ENCODE data around the gene TSGA10. TPM values are rescaled to one million over a fixed set of nuclear protein-coding genes. Genes with fewer than 3 reads are reported as not detected.

TSGA10 gene
- total RNA-seq, 1 donor from 2014 or later: 3.7 TPM

GRCh38 chr2:99181624-99182000, 26.9 kb upstream of the TSGA10 start:
- Histone ChIP-seq H3K4me1 (peaks cover 45% of the 10 kb centered on the region), H3K4me3 (peak overlapping the region; percentile 59 to 70), H3K9me3 (no peaks in the 10 kb centered on the region), H3K27me3 (no peaks in the 10 kb centered on the region), H3K36me3 (no peaks in the 10 kb centered on the region), H3K27ac (peak overlapping the region; percentile 44)
- TF ChIP-seq, protein P1, sequence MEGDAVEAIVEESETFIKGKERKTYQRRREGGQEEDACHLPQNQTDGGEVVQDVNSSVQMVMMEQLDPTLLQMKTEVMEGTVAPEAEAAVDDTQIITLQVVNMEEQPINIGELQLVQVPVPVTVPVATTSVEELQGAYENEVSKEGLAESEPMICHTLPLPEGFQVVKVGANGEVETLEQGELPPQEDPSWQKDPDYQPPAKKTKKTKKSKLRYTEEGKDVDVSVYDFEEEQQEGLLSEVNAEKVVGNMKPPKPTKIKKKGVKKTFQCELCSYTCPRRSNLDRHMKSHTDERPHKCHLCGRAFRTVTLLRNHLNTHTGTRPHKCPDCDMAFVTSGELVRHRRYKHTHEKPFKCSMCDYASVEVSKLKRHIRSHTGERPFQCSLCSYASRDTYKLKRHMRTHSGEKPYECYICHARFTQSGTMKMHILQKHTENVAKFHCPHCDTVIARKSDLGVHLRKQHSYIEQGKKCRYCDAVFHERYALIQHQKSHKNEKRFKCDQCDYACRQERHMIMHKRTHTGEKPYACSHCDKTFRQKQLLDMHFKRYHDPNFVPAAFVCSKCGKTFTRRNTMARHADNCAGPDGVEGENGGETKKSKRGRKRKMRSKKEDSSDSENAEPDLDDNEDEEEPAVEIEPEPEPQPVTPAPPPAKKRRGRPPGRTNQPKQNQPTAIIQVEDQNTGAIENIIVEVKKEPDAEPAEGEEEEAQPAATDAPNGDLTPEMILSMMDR (IDR thresholded peaks at IDR 0.05): no peak
- no peak for TF ChIP-seq POLR2AphosphoS5 (IDR thresholded peaks at IDR 0.05; ENCODE audit: insufficient read depth in 1 of 2, low read depth in 1 of 2)
- no peak for TF ChIP-seq POLR2A (IDR thresholded peaks at IDR 0.05)
- intact Hi-C loops (cut with DNase I): loop anchor here (10.0 kb wide), 1 partner anchor 1477 kb away; no protein-coding TSS in a partner anchor
- no peak for DNase-seq (ENCODE audit: extremely low spot score in 2 of 2)

DNA sequence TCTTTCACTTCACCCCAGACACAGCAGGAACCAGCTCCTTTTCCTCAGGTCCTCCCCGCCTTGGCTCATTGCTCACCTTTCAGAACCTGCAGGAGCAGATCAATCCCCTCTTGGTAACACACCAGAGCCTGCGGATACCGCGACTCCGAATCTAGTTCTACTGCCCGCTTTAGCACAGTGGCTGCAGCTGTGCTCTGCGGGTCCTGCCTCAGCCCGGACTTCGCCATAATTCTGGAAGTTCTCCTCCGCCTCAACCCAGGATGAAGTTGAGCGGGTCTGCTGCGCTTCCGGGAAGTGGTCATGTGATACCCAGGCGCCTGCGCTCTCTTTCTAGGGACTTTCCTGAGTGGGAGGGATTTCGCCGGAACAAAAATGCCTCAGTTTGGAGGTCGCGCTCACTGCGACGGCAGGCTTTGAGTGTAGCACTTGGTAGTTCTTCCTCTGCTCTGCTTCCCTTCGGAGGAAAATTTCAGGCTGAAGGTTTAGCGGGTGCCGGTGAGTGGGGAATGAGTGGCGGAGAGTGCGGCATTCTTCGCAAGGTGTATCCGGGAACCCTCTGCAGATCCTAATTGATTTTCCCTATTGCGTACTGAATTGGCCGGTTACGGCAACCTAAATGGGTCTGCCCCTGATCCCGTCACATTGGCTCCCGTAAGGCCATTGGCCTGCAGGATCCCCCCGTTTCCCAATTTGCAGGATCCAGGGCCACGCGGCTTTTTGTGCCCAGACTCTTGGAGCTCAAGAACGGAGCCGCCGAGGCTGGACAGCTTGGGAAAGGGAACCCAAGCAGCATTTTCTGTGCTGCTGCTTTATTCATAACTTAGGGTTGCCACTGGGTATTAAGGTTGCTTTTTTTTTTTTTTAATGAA, 26.2 kb upstream of the TSGA10 start, which contains the start of the genes MITD1 and MRPL30:
Gene MITD1, minus strand, starts transcription at position 304 of the 869 bp plus-strand sequence. Its CDS starts 77 bp downstream, at position 227.
Gene MRPL30, plus strand, starts transcription at position 430 of the 869 bp plus-strand sequence. CDS start 5,020 bp downstream, outside the sequence.
- Histone ChIP-seq H3K36me3 (no peaks in the 10 kb centered on the region), H3K27ac (peak within 1 kb of the TSS; percentile 44), H3K4me1 (peaks cover 45% of the 10 kb centered on the region), H3K4me3 (peak within 1 kb of the TSS; percentile 59 to 70), H3K27me3 (no peaks in the 10 kb centered on the region), H3K9me3 (no peaks in the 10 kb centered on the region)
- DNase-seq (ENCODE audit: extremely low spot score in 2 of 2): peak; percentile 94 to 97
- intact Hi-C loops (cut with DNase I): loop anchor here (10.0 kb wide), 1 partner anchor 1476 kb away; no protein-coding TSS in a partner anchor
- TF ChIP-seq POLR2AphosphoS5 (IDR thresholded peaks at IDR 0.05; ENCODE audit: insufficient read depth in 1 of 2, low read depth in 1 of 2): peak; percentile 90 to 98
- TF ChIP-seq POLR2A (IDR thresholded peaks at IDR 0.05): peak in 1 of 2 donors; percentile 21
- TF ChIP-seq, protein P1 (IDR thresholded peaks at IDR 0.05): no peak

GRCh38 chr2:99171377-99172140, 16.8 kb upstream of the TSGA10 start:
- intact Hi-C loops (cut with DNase I): no loop called here
- no peak for TF ChIP-seq POLR2AphosphoS5 (IDR thresholded peaks at IDR 0.05; ENCODE audit: insufficient read depth in 1 of 2, low read depth in 1 of 2)
- no peak for TF ChIP-seq POLR2A (IDR thresholded peaks at IDR 0.05)
- TF ChIP-seq, protein P1 (IDR thresholded peaks at IDR 0.05): no peak
- Histone ChIP-seq H3K36me3 (peaks cover 0 to 54% of the 10 kb centered on the region in 2 donors), H3K4me3 (no peak overlapping the region), H3K27me3 (no peaks in the 10 kb centered on the region), H3K27ac (no peak overlapping the region), H3K4me1 (no peaks in the 10 kb centered on the region), H3K9me3 (no peaks in the 10 kb centered on the region)
- DNase-seq (ENCODE audit: extremely low spot score in 2 of 2): no peak

- Histone ChIP-seq H3K9me3 (no peaks in the 10 kb centered on the region), H3K4me3 (no peak overlapping the region), H3K4me1 (no peaks in the 10 kb centered on the region), H3K27ac (no peak overlapping the region), H3K36me3 (peaks cover 0 to 58% of the 10 kb centered on the region in 2 donors), H3K27me3 (no peaks in the 10 kb centered on the region)
- DNase-seq (ENCODE audit: extremely low spot score in 2 of 2): no peak
- TF ChIP-seq, protein P1 (IDR thresholded peaks at IDR 0.05): no peak
- TF ChIP-seq POLR2AphosphoS5 (IDR thresholded peaks at IDR 0.05; ENCODE audit: insufficient read depth in 1 of 2, low read depth in 1 of 2): no peak
- no peak for TF ChIP-seq POLR2A (IDR thresholded peaks at IDR 0.05)
- intact Hi-C loops (cut with DNase I): no loop called here
Observed at GRCh38 chr2:99169534-99169933, 14.8 kb upstream of the TSGA10 start.

Measured in vagina (tissue), 2 donors.